ENCODE measurements around the gene CADM2. TPM values are rescaled to one million over a fixed set of nuclear protein-coding genes. Genes with fewer than 3 reads are reported as not detected.

CADM2 gene
- total and polyA plus RNA-seq, 2 experiments from 2014 or later, result 13.3 to 47.5 TPM

GRCh38 chr3:85270488-85270887 lies 311.7 kb downstream of the CADM2 start:
- H3K36me3 ChIP-seq (ENCODE audit: insufficient read depth), result no peaks in the 10 kb centered on the region
- Mint-ChIP-seq H3K9me3 (no peaks in the 10 kb centered on the region), H3K4me3 (no peak overlapping the region), H3K4me1 (no peaks in the 10 kb centered on the region), H3K27me3 (ENCODE audit: insufficient read depth, low read depth, poor library complexity) (no peaks in the 10 kb centered on the region), H3K36me3 (ENCODE audit: low read depth) (no peaks in the 10 kb centered on the region), H3K27ac (no peak overlapping the region)
- H3F3A ChIP-seq (replicated peaks; ENCODE audit: low read depth), result no peaks in the 10 kb centered on the region
- peaks cover 4% of the 10 kb centered on the region; the same call in 1 of the 2 replicates for H3K4me1 ChIP-seq (ENCODE audit: insufficient read depth)
- H4K20me1 ChIP-seq (replicated peaks; ENCODE audit: insufficient read depth), result no peaks in the 10 kb centered on the region
- H2AFZ ChIP-seq, result no peak overlapping the region
- no peaks in the 10 kb centered on the region for H3K9me2 ChIP-seq (ENCODE audit: insufficient read depth)
- H3K27me3 ChIP-seq (ENCODE audit: insufficient read depth), result no peaks in the 10 kb centered on the region
- TF ChIP-seq ETS1 (IDR thresholded peaks at IDR 0.05) (no peak), JUNB (IDR thresholded peaks at IDR 0.05; ENCODE audit: unreplicated experiment) (no peak), STAT1 (IDR thresholded peaks at IDR 0.05; ENCODE audit: unreplicated experiment) (no peak), EZH2 (IDR thresholded peaks at IDR 0.05; ENCODE audit: low read depth, unreplicated experiment) (no peak), ZNF114 (CRISPR knock-in tag; IDR thresholded peaks at IDR 0.05) (no peak), CREB1 (CRISPR knock-in tag; IDR thresholded peaks at IDR 0.05; ENCODE audit: low read depth) (no peak), ZNF462 (CRISPR knock-in tag; IDR thresholded peaks at IDR 0.05) (no peak)
- TF ChIP-seq, protein P1, sequence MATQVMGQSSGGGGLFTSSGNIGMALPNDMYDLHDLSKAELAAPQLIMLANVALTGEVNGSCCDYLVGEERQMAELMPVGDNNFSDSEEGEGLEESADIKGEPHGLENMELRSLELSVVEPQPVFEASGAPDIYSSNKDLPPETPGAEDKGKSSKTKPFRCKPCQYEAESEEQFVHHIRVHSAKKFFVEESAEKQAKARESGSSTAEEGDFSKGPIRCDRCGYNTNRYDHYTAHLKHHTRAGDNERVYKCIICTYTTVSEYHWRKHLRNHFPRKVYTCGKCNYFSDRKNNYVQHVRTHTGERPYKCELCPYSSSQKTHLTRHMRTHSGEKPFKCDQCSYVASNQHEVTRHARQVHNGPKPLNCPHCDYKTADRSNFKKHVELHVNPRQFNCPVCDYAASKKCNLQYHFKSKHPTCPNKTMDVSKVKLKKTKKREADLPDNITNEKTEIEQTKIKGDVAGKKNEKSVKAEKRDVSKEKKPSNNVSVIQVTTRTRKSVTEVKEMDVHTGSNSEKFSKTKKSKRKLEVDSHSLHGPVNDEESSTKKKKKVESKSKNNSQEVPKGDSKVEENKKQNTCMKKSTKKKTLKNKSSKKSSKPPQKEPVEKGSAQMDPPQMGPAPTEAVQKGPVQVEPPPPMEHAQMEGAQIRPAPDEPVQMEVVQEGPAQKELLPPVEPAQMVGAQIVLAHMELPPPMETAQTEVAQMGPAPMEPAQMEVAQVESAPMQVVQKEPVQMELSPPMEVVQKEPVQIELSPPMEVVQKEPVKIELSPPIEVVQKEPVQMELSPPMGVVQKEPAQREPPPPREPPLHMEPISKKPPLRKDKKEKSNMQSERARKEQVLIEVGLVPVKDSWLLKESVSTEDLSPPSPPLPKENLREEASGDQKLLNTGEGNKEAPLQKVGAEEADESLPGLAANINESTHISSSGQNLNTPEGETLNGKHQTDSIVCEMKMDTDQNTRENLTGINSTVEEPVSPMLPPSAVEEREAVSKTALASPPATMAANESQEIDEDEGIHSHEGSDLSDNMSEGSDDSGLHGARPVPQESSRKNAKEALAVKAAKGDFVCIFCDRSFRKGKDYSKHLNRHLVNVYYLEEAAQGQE (IDR thresholded peaks at IDR 0.05; ENCODE audit: unreplicated experiment), result no peak
- DNase-seq (ENCODE audit: low spot score), result no peak
- no peak overlapping the region for H3K27ac ChIP-seq (ENCODE audit: low read depth)
- no peak for ATAC-seq
- no peaks in the 10 kb centered on the region for H3K79me2 ChIP-seq (replicated peaks; ENCODE audit: insufficient read depth)
- no peak overlapping the region for H3K4me2 ChIP-seq
- no peak overlapping the region for H3K4me3 ChIP-seq
